Medulla oblongata (tissue), 1 donor: Measurements from ENCODE around the gene MESD.

Experiments
- DNase-seq: peaks from one replicate; pipeline ENCODE4 v3.0.0-alpha.2; 2015; ENCODE audit errors: extremely low spot score

The MESD gene

DNA sequence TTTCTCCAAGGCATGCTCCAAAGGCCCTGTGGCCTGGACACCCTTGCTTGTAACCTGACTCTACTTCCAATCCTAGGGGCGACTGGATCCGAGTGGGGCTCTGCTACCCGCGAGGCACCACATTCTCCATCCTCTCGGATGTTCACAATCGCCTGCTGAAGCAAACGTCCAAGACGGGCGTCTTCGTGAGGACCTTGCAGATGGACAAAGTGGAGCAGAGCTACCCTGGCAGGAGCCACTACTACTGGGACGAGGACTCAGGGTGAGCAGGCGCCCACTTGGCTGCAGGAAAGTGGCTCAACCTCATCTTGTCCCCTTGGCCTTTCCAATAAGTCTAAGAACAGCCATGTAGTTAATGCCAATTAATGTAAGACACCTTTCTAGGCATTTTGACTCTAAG is 51.9 kb downstream of the MESD start:
- DNase-seq, result no peak

DNA sequence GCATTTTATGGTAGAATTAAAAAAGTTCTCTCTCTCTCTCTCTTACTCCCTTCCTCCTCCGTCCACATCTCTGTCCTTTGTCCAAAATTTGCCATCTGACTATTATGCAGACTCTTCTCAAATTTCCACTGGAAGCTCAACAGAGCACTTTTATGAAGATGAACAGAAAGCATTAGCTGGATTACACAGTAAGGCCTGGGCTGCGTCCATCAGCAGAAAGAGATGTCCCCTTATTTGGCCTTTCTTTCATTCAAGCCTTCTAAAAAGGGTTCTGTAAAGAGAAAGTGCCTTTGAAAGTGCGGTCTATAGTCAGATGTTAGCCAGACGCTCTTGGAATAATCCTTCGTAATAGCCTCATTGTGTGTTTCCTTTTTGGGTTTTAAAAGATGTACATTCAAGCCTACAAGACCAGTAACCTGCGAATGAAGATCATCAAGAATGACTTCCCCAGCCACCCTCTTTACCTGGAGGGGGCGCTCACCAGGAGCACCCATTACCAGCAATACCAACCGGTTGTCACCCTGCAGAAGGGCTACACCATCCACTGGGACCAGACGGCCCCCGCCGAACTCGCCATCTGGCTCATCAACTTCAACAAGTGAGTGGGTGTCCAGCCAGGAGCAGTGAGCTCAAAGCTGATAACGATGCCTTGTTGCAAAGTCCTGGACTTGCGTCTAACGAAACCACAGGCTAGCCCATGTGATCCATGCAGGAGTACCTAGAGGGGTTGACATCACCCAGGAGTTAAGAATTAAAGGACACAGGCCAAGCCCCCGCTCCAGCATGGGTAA is 53.1 kb downstream of the MESD start:
- DNase-seq, result peak; percentile 28

DNA sequence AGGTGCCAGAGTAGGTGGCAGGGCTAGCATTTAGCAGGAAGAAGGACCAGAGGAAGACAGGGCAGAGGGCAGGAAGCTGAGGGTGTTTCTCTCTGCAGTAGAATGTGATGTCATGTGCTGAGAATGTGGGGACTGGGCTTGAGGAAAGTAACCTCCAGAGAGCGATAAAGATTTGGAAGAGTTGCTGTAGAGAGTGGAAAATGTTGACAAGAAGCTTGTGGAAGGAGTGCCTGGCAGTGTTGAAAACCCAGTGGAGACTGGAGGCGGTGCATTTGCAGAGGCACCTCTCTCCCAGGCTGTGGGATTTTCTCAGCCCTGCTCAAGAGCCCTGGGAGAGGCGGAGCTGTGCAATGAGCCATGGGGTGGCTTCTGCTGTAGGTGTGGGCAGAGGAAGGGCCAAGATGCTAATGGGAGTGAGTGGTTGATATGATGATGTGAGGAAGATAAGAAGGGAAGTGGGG is 54.8 kb downstream of the MESD start:
- no peak for DNase-seq

DNA sequence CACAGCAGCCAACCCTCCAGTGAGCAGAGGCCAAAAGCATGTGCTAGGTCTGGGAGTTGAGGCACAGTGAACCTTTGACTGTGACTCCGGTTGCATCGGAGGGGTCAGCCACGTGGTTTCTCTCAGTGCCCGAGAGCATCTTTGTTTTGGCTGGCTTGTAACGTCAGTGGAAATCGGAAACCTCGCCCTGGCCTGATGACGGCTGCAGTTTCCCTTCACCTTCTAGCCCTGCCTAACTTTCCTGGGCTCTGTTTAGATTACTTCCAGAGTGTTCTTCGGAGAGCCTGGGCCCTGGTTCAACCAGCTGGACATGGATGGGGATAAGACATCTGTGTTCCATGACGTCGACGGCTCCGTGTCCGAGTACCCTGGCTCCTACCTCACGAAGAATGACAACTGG is 56.6 kb downstream of the MESD start:
- no peak for DNase-seq

DNA sequence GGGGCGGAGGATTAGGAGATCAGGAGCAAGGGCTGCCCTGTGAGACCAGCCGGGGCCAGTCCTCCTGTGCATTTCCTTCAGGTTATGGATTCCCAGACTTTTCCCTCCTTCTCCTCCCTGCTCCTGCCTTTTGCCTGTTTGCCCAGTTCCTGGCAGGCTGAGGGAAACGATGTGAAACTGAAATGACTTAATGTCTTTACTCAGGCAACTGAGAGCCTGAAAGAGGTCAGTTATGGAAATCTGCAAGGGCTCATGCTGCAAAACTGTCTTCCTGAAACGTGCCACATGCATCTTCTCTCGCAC is 57.2 kb downstream of the MESD start:
- DNase-seq, result no peak

DNA sequence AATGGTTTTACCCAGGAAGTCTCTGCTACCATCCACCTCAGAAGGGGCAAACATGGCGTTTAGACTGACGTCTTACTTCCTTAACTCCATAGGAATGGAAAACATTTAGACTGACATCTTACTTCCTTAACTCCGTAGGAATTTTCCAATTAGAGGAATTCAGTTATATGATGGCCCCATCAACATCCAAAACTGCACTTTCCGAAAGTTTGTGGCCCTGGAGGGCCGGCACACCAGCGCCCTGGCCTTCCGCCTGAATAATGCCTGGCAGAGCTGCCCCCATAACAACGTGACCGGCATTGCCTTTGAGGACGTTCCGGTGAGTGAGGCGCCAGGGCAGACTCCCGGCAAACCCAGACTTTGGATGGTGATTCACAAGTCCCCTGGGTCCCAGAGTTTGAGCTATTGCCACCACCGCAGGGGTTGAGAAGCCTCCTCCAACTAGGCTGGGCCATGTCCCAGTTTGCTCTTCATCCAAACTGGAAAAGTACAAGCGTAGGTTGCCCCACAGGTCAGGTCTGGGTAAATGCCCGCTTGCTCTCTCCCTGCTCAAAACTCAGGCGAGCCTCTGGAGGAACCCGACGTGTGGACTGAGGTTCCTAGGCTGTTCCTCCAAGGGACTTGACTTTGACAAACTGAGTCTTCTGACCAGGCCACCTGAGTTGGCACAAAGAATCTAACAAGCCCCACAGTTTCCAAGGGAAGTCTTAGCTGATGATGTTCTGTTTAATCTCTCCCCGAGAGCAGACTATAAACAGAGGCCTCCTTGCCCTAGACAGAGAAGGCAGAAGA is 57.7 kb downstream of the MESD start:
- no peak for DNase-seq

DNA sequence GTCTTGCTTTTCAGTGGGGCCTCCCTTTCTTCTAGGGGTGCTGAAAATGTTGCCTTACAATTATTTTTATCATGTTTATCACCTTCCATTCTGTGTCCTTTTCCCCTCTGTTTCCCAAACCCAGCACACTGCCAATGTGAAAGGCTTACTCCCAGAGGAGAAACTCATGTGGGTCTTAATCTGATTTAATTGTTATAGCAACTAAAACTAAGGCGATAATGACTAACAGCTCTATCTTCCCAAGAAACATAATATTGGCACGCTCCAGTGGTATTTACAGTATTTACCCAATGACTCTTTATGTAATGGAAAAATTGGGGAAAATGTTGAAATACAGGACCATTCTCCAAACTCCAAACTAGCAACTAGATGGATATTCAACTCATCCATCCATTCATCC is 58.4 kb downstream of the MESD start:
- no peak for DNase-seq

DNA sequence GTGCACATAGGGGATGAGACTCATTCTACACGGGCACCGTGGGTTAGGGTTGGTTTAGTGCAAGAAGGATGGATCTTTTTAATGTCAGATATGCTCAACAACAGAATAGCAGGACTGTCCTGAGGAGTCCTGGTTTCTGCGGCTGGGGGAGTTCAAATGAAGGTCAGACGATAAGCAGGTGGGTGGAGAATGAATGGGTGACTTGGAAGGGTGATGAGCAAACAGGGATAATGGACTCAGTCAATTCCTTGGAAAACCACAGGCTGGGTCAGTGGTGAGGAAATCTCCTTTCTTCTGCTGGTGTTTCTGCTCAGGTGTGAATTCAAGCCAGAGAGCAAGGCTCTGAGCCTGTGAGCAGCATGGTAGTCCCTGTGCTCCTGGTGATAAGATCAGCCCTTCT is 59.9 kb downstream of the MESD start:
- no peak for DNase-seq

DNA sequence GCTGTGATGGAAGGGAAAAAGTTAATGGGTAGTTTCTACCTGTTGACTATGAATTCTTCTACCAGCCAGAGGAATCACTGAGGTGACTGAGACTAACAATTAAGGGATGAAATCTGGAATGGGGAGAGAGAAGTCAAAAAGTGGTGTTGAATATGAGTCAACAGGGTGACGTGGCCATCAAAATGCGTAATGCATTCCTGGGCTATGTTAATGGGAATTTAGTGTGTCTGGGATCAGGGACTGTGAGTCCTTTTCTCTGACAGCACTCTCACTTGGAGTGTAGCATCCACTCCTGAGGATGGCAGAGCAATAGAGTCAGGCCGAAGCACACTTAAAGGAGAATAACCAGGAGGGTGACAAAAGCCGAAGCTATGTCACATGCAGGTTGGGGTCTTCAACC is 60.4 kb downstream of the MESD start:
- no peak for DNase-seq

DNA sequence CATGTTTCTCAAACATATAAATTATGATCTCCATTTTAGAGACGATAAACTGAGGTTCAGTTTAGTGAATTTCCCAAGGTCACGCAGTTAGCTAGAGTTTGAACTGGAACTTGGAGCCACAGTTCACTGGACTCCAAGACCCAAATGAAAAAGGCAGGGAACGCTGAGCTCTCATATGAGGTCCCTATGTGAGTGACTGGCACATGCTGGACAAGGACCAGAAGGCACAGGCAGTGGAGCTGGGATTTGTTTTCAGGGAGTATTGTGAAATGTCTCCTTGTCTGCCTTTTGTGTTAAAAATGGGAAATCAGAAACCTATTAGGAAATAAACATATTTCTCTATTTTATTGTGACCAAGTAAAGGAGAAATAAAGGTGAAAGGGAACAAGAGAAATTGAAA is 63.5 kb downstream of the MESD start:
- peak; percentile 5 for DNase-seq

DNA sequence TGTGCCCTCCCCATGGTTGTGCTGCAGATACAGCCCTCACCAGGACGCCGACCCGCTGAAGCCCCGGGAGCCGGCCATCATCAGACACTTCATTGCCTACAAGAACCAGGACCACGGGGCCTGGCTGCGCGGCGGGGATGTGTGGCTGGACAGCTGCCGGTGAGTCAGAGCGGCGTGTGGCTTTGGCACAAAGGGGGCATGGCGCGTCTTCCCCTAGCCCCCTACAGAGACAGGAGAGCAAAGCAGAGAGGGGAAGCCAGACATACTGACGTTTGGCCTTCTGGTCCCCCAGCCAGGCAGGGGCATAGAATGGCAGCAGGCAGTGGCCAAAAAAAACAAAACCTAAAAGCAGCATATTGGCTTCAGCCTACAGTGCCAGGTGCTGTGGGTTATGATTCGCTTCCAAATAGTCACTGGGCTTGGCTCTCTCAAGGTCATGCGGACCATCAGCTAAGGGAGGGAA is 64.0 kb downstream of the MESD start:
- DNase-seq, result peak; percentile 33

DNA sequence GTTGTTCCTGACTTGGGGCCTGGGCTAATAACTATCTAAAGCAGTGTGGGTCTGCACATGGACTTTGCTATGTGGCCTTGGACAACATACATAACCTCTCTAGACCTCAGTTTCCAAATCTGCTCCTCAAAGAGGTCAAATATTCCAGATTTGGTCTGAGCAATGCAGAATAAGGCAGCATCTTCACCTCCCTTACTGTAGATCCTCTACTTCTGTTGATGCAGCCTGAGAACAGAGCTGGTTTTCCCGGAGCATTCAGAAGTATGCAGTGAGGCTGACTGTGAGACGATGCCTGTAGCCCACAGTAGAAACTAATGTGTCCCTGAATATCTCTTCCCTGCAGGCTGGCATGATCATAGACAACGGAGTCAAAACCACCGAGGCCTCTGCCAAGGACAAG is 65.3 kb downstream of the MESD start:
- no peak for DNase-seq

DNA sequence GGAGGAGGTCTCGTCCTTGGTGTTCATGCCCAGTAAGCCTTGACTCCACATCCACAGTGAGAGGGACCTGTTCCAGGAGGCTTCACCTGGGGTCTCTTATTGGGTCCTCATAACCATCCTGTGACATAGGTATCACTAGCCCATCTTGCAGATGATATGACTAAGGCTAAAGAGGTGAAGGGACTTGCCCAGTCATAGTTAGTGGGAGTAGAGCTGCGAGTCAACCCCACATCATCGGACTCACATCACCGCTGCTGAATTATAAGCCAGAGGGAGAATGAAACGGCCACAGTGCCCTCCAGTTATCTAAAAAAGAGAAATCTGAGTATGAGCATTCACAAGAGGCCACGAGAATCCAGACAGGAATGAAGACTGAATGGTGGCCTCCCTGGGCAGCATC is 66.0 kb downstream of the MESD start:
- DNase-seq, result no peak

DNA sequence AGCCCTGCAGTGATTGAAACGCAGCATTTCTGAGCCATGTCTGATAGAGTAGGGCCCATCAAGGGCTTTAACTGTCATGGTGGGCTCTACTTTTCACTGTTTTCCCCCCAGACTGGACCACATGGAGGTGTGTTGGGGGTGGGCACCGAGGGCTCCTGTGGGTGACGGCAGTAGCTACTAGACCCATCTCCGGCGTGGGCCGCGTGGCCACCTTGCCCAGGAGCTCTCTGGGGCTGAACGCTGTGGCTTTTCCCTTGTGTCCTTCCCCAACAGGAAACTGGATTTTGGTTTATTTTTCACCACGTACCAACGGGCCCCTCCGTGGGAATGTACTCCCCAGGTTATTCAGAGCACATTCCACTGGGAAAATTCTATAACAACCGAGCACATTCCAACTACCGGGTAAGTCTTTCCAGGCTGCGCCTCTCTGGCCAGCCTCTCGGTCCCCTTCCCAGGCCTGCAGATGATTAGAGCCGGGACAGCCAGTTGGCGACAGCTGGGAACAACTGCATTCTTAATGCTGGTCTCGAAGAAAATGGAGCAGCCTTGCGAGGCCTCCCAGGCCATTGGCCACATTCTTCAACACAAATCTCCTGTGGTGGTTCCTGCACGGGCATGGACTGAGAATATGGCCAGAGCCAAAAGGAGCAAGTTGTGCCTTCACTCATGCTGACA is 67.7 kb downstream of the MESD start:
- no peak for DNase-seq

DNA sequence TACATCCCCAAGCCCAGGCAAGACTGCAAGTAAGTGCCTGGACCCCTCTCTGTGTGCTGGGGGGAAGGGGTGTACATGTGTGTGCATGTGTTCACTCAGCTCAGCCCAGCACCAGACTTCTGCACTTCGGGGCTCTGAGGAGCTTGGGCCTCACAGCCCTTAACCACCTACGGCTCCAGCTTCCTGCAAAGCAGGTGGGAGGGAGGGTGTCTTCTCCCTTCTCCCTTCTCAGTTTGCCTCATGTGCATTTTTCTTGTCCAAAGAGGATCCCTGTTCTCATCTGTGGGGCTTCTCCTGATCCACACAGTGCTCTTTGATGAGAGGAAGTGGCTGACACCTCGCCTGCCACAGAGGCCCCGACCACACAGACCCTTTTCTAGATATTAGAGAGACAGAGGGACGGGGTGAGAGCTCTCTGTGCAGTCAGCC is 69.3 kb downstream of the MESD start:
- no peak for DNase-seq

DNA sequence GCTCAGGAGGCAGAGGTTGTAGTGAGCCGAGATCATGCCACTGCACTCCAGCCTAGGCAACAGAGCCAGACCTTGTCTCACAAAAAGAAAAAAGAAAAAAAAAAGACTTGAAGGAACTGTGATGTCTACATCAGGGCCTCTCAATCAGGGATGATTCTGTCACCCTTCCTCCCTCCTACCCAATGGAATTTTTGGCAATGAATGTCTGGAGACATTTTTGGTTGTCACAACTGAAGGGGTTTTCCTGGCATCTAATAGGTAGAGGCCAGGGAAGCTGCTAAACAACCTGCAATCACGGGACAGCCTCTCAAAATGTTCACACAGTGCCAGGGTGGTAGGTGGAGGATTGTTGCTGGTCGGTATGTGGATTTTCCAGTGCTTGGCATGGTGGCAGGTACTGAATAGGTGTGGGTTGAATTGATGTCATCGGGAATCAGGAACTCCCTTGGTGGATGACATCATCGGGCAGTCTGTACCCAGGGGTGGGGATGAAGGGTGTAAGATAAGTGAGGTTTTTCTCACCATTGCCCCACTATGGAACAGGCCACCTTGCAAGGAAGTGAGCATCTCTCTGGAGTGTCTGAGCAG is 71.3 kb downstream of the MESD start:
- DNase-seq, result no peak

DNA sequence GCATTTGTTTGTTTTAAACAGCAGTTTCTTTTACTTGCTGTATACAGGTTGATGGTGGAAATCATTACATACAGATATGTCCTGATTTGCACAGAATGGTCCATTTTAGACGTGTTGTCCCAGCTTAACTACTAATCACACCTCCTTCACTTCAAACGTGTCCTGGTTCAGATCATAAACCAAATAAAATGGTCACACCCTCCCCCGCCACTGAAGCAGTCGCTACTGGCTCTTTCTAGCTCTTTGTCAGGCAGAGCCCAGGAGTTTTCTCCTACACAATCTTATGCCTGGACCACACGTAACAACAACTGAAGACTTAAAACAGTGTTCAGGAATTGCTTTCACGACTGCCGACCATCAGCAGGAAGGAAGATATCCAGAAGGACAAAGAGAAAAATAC is 73.6 kb downstream of the MESD start:
- no peak for DNase-seq

DNA sequence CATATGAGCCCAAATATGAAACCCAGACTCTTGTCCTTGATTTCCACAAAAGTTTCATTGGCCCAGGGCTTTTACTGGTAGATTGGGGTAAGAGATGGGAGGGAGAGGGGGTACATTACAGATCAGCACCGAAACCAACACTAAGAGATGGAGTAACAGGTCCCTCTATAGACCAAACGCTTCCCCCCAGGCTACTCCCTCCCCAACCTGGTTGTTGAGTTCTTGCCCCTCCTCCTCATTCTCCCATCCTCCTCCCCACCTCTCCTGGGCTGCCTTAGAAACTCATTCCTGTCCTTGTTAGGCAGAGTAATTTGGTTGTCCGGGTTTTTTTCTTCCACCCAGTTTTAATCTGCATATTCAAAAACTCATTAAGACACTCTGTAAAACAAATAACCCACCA is 74.1 kb downstream of the MESD start:
- DNase-seq, result no peak

DNA sequence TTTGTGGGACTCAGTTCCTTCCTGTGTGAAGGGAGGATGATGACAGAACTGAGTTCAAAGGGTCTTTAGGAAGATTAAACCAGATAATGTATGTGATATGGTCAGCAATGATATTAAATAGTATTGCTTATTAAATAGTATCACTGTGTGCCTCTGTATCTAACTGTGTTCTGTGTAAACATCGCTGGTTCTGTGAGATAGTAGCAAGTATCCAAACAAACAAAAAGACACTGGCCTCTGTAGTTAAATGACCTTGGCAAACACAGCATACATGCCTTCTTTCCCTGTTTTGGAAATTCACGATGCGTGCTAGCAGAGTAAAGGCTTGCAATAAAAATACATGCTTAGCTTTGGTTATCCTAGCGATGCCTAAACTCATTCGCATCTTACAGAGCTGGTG is 76.1 kb downstream of the MESD start:
- no peak for DNase-seq

DNA sequence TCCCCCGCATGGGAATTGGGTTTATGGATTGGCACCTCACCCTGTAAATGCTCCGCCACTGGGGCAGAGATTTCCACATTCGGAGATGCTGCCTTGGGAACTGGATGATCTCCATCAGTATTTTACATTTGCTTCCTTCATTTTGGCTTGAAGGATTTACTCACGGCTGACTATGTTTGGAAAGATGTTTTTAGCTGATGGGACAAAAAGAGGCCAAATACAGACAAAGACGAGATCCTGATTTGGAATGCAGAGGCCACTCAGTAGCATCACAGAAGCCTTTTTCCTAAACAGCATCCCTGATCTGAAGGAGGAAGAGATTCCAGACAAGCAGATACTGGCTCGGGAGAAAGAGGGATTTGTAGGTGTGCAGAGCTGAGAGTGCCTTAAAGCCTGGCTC is 76.9 kb downstream of the MESD start:
- no peak for DNase-seq

DNA sequence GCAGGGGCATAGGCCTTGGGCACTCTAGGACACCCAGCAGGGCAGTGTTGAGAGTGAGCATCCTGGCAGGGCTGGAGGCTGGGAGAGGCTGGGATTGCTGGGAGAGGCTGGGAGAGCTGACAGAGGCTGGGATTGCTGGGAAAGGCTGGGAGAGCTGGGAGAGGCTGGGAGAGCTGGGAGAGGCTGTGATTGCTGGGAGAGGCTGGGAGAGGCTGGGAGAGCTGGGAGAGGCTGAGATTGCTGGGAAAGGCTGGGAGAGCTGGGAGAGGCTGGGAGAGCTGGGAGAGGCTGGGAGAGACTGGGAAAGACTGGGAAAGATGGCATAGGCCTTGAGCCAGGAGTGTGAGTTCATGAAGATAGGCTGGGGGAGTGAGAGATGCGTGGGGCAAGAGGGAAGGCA is 77.8 kb downstream of the MESD start:
- no peak for DNase-seq

DNA sequence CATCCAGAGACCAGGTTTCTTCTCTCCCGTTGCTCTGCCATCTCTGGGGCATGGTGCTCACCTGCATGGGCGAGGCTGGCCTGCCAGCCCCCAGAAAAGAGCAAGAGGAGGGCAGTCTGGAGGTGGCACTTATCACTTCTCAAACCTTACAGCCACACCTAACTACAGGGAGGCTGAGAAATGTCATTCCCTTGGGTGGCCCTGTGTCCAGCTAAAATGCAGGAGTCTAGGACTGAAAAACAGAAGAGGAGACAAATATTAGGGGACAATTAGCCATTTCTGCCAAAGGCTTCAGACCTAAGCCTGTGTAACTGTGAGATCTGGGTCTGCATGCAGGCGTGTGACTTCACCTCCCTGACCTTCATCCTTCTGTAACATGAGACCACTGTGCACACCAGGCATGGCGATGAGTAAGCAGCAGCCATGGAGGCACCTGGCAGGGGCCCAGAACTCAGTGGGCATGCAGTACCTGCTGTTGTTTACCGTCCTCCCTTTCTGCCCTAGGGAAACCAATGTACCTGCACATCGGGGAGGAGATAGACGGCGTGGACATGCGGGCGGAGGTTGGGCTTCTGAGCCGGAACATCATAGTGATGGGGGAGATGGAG is 83.4 kb downstream of the MESD start:
- no peak for DNase-seq
